ENCODE data around the gene ARL15.
"Not testable (repeated sequence)": the region's sequence is repeated elsewhere in the genome, so short reads cannot be mapped to it uniquely, and the experiment has no call there.

ARL15 gene

GRCh38 chr5:54084696-54085095 lies 225.7 kb downstream of the ARL15 start:
- no peak for DNase-seq

- DNase-seq, result no peak
These were observed 226.5 kb downstream of the ARL15 start for GRCh38 chr5:54083851-54084250.

GRCh38 chr5:54083245-54083644 lies 227.1 kb downstream of the ARL15 start:
- DNase-seq, result no peak

- no peak for DNase-seq
These were observed 229.0 kb downstream of the ARL15 start for GRCh38 chr5:54081415-54081814.

GRCh38 chr5:54080831-54081230 lies 229.5 kb downstream of the ARL15 start:
- DNase-seq, result no peak

- DNase-seq, result no peak
These were observed 236.6 kb downstream of the ARL15 start for GRCh38 chr5:54073735-54074134.

GRCh38 chr5:54073131-54073530 lies 237.2 kb downstream of the ARL15 start:
- no peak for DNase-seq

- DNase-seq, result no peak
These were observed 243.9 kb downstream of the ARL15 start for GRCh38 chr5:54066433-54066832.

- DNase-seq, result no peak
These were observed 246.6 kb downstream of the ARL15 start for GRCh38 chr5:54063817-54064216.

- no peak for DNase-seq
These were observed 247.4 kb downstream of the ARL15 start for GRCh38 chr5:54062958-54063357.

- not testable (repeated sequence) for DNase-seq
These were observed 249.5 kb downstream of the ARL15 start for GRCh38 chr5:54060919-54061318.

- no peak for DNase-seq
These were observed 260.4 kb downstream of the ARL15 start for GRCh38 chr5:54049963-54050362.

- no peak for DNase-seq
These were observed 261.2 kb downstream of the ARL15 start for GRCh38 chr5:54049144-54049543.

- DNase-seq, result no peak
These were observed 265.1 kb downstream of the ARL15 start for GRCh38 chr5:54045077-54045792.

GRCh38 chr5:54044276-54044675 lies 266.1 kb downstream of the ARL15 start:
- not testable (repeated sequence) for DNase-seq

GRCh38 chr5:54040804-54041203 lies 269.6 kb downstream of the ARL15 start:
- DNase-seq, result no peak

GRCh38 chr5:54040018-54040417 lies 270.4 kb downstream of the ARL15 start:
- no peak for DNase-seq

GRCh38 chr5:54037205-54037604 lies 273.2 kb downstream of the ARL15 start:
- no peak for DNase-seq

- DNase-seq, result no peak
These were observed 279.4 kb downstream of the ARL15 start for GRCh38 chr5:54030981-54031380.

- no peak for DNase-seq
These were observed 285.9 kb downstream of the ARL15 start for GRCh38 chr5:54024466-54024865.

- DNase-seq, result no peak
These were observed 288.1 kb downstream of the ARL15 start for GRCh38 chr5:54022223-54022622.

GRCh38 chr5:54021431-54022164 lies 288.8 kb downstream of the ARL15 start:
- no peak for DNase-seq

- no peak for DNase-seq
These were observed 291.9 kb downstream of the ARL15 start for GRCh38 chr5:54018438-54018837.

GRCh38 chr5:54017580-54017979 lies 292.8 kb downstream of the ARL15 start:
- DNase-seq, result no peak

All from activated CD4-positive, alpha-beta T cell treated with anti-CD3 and anti-CD28 coated beads, Interleukin-2, amount 50 U/mL, for 4 hours (primary cell).